Neural progenitor cell (in vitro differentiated cells): ENCODE measurements around the gene RFK.

Experiments
- CTCF ChIP-seq: fragments of 200-600 bp; sonication (generic); IDR thresholded peaks from 2 replicates; pipeline ENCODE4 v1.5.1; 2017; ENCODE audit warnings: antibody characterized with exemption, mild to moderate bottlenecking
- EZH2 ChIP-seq: fragments of 200-600 bp; sonication (generic); IDR thresholded peaks from 2 replicates; pipeline ENCODE4 v1.6.1; 2017; ENCODE audit warnings: antibody characterized with exemption, mild to moderate bottlenecking, moderate library complexity

DNA sequence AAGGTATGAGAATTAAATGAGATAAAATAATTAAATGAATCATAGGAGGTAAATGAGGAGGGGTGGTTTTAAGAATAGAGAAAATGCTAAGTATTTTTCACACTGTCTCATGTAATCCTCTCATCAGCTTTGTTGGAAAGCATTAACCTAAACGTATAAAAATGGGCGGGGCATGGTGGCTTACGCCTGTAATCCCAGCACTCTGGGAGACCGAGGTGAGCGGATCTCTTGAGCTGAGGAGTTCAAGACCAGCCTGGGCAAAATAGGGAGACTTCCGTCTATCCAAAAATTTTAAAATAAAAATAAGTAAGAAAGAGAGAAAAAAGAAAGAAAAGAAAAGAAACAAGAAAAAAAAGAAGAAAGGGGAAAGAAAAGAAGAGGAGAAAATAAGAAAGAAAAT is 1.9 kb upstream of the RFK start:
- no peak for TF ChIP-seq CTCF
- no peak for TF ChIP-seq EZH2
